ENCODE data around the gene PSMD2. TPM values are rescaled to one million over a fixed set of nuclear protein-coding genes. Genes with fewer than 3 reads are reported as not detected.

The PSMD2 gene
- total RNA-seq, 1 experiment from 2014 or later, result 344 TPM

DNA sequence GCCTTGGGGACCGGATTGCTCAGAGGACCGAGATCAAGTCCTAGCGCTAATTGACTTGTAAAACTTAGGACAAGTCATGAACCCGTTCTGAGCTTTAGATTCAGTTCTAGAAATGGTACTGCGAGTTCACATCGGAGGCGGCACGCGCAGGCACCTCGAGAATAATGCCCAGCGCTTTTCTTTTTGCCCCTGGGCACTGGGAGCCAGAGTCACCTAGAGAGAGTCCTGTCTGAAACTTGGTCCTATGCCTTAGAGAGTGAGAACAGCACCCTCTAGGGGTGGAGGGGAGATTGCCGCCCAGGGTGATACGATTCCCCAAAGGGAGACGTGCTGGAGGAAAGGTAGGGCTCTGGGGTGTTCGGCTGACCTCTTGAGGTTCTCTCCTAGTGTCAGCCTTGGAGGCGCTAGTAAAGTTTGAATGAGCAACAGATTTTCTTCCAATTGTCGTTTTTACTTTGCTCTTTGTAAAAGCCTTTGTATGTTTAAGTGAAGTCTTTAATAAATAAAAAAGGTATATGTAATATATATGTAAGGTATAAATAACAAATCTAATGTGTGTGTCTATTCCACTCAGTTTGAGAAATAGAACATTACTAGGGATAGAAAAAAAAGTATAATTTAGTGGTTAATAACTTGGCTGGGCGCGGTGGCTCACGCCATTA, 48.7 kb upstream of the PSMD2 start:
- H3K23ac ChIP-seq (ENCODE audit: insufficient read length, low read depth, low read length), result no peak overlapping the region
- H3K27ac ChIP-seq (ENCODE audit: insufficient read length, low read depth, low read length), result no peak overlapping the region
- no peak overlapping the region for H2BK120ac ChIP-seq (ENCODE audit: low read depth, low read length, poor library complexity, severe bottlenecking)
- no peak overlapping the region for H2BK15ac ChIP-seq (ENCODE audit: low read depth, low read length)
- H3K9me3 Mint-ChIP-seq, result no peaks in the 10 kb centered on the region; a peak in 1 of 5 replicates
- H4K8ac ChIP-seq (replicated peaks; ENCODE audit: insufficient read length, low read depth, low read length), result no peak overlapping the region
- H3K23me2 ChIP-seq (ENCODE audit: insufficient read length, low read depth, low read length, poor library complexity, severe bottlenecking), result peaks cover 5% of the 10 kb centered on the region
- no CpG with 5 or more reads among the region's 20 CpGs for WGBS (ENCODE audit: extremely low coverage, insufficient read length, low lambda C conversion rate)
- no peak overlapping the region for H4K5ac ChIP-seq (ENCODE audit: insufficient read length, low read depth, low read length)
- H3K27me3 Mint-ChIP-seq (ENCODE audit: low read depth), result no peaks in the 10 kb centered on the region
- no peak overlapping the region for H3K4ac ChIP-seq (ENCODE audit: low read depth, low read length)
- peaks cover 2 to 6% of the 10 kb centered on the region in 2 experiments; a peak in 2 of 4 replicates for H3K4me1 Mint-ChIP-seq
- H3K9me3 ChIP-seq (ENCODE audit: control insufficient read depth, low read depth, low read length), result no peaks in the 10 kb centered on the region
- no peak overlapping the region for H2BK12ac ChIP-seq (ENCODE audit: insufficient read length, low read depth, low read length)
- H3K18ac ChIP-seq (ENCODE audit: insufficient read length, low read depth, low read length), result no peak overlapping the region
- H2AFZ ChIP-seq (ENCODE audit: low read length), result no peak overlapping the region
- no peaks in the 10 kb centered on the region for H3K79me2 ChIP-seq (ENCODE audit: insufficient read depth, low read length)
- H3K4me3 Mint-ChIP-seq, result peak overlapping the region; percentile 82 to 92
- no peak overlapping the region for H2AK5ac ChIP-seq (ENCODE audit: insufficient read length, low read length)
- H3K4me2 ChIP-seq (ENCODE audit: insufficient read depth, insufficient read length, low read length), result peak overlapping the region; percentile 56
- H3K9ac ChIP-seq (ENCODE audit: extremely low read depth, insufficient read length, low read length), result peak overlapping the region; percentile 35
- H3K56ac ChIP-seq (ENCODE audit: insufficient read length, low read depth, low read length), result no peak overlapping the region
- no peaks in the 10 kb centered on the region for H4K20me1 ChIP-seq (ENCODE audit: control insufficient read depth, insufficient read depth, insufficient read length)
- no peak overlapping the region for H3T11ph ChIP-seq (ENCODE audit: low read length)
- H3K36me3 Mint-ChIP-seq (ENCODE audit: insufficient read depth in 1 of 3, low read depth in 3 of 3), result peaks cover 0 to 9% (median 5%) of the 10 kb centered on the region in 3 experiments; a peak in 5 of 7 replicates
- no peaks in the 10 kb centered on the region for H3K27me3 ChIP-seq (ENCODE audit: insufficient read depth, low read length)
- peak overlapping the region in 1 of 3 experiments; percentile 73; a peak in 1 of 7 replicates for H3K27ac Mint-ChIP-seq
- peak; percentile 94 for DNase-seq
- no peaks in the 10 kb centered on the region for H3K79me1 ChIP-seq (ENCODE audit: insufficient read depth, low read depth, low read length, poor library complexity, severe bottlenecking)
- H2BK20ac ChIP-seq (ENCODE audit: low read depth, low read length, poor library complexity, severe bottlenecking), result no peak overlapping the region
- no peak overlapping the region for H3K14ac ChIP-seq (ENCODE audit: insufficient read depth, low read length)
- no peaks in the 10 kb centered on the region for H3K4me1 ChIP-seq (ENCODE audit: insufficient read depth, low read length)
- TF ChIP-seq, protein P1, sequence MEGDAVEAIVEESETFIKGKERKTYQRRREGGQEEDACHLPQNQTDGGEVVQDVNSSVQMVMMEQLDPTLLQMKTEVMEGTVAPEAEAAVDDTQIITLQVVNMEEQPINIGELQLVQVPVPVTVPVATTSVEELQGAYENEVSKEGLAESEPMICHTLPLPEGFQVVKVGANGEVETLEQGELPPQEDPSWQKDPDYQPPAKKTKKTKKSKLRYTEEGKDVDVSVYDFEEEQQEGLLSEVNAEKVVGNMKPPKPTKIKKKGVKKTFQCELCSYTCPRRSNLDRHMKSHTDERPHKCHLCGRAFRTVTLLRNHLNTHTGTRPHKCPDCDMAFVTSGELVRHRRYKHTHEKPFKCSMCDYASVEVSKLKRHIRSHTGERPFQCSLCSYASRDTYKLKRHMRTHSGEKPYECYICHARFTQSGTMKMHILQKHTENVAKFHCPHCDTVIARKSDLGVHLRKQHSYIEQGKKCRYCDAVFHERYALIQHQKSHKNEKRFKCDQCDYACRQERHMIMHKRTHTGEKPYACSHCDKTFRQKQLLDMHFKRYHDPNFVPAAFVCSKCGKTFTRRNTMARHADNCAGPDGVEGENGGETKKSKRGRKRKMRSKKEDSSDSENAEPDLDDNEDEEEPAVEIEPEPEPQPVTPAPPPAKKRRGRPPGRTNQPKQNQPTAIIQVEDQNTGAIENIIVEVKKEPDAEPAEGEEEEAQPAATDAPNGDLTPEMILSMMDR (conservative IDR thresholded peaks at IDR 0.05), result peak; percentile 97
- no peak overlapping the region for H4K91ac ChIP-seq (ENCODE audit: insufficient read length, low read depth, low read length)
- no peak overlapping the region for H2BK5ac ChIP-seq (ENCODE audit: insufficient read length, low read length)
